ENCODE data around the gene RHOF. TPM values are rescaled to one million over a fixed set of nuclear protein-coding genes. Genes with fewer than 3 reads are reported as not detected.

The RHOF gene
- total RNA-seq, 1 experiment from 2014 or later, result 36.7 TPM

- H3K4me1 ChIP-seq, result peaks cover 11% of the 10 kb centered on the region
- intact Hi-C loops (cut with micrococcal nuclease; ENCODE audit: unreplicated experiment), result loop anchor here (10.0 kb wide), 1 partner anchor 731 kb away; no protein-coding TSS in a partner anchor
- H3K9me3 Mint-ChIP-seq (ENCODE audit: unreplicated experiment), result no peaks in the 10 kb centered on the region
- peak within 1 kb of the TSS; percentile 96 for H3K27ac Mint-ChIP-seq (ENCODE audit: unreplicated experiment)
- CTCF ChIA-PET, result interaction anchor here (0.6 to 3.1 kb wide), 3 partner anchors 8 to 367 kb away, joined by 5 to 46 read pairs (median 13); partner anchors contain the start of gene RHOF
- BruUV-seq (replicated peaks), result no TSS peak
- no peaks in the 10 kb centered on the region for H3K27me3 Mint-ChIP-seq (ENCODE audit: insufficient read depth, unreplicated experiment)
- peak within 1 kb of the TSS; percentile 81 for H3K4me3 Mint-ChIP-seq (ENCODE audit: unreplicated experiment)
- H3K4me3 ChIP-seq (ENCODE audit: low read depth, low read length), result peak within 1 kb of the TSS; percentile 80
- H3K4me1 Mint-ChIP-seq (ENCODE audit: low read depth, unreplicated experiment), result peaks cover 13% of the 10 kb centered on the region
- no peaks in the 10 kb centered on the region for H3K9me3 ChIP-seq
- H3K36me3 Mint-ChIP-seq (ENCODE audit: insufficient read depth, unreplicated experiment), result peaks cover 53% of the 10 kb centered on the region
- peak; percentile 54 to 57 for DNase-seq
- no peaks in the 10 kb centered on the region for H3K27me3 ChIP-seq (replicated peaks; ENCODE audit: control insufficient read depth, insufficient read depth, low read length)
- TF ChIP-seq CTCF (IDR thresholded peaks at IDR 0.05; ENCODE audit: insufficient read depth in 1 of 2, low read depth in 1 of 2, low read length in 1 of 2, severe bottlenecking in 1 of 2, unreplicated experiment in 1 of 2), result no peak
- POLR2A ChIA-PET, result interaction anchor here (0.6 to 1.6 kb wide), 4 partner anchors 10 to 221 kb away, joined by 6 to 17 read pairs (median 10); partner anchors contain the start of genes PSMD9 and RHOF
- no peaks in the 10 kb centered on the region for H3K36me3 ChIP-seq (ENCODE audit: control insufficient read depth, insufficient read depth, low read length)
Observed at GRCh38 chr12:121803861-121804416, 10.5 kb upstream of the RHOF start, which contains the start of gene SETD1B. SETD1B (plus strand) TSS chr12:121804009; CDS start chr12:121804738, 729 bp downstream.

DNA sequence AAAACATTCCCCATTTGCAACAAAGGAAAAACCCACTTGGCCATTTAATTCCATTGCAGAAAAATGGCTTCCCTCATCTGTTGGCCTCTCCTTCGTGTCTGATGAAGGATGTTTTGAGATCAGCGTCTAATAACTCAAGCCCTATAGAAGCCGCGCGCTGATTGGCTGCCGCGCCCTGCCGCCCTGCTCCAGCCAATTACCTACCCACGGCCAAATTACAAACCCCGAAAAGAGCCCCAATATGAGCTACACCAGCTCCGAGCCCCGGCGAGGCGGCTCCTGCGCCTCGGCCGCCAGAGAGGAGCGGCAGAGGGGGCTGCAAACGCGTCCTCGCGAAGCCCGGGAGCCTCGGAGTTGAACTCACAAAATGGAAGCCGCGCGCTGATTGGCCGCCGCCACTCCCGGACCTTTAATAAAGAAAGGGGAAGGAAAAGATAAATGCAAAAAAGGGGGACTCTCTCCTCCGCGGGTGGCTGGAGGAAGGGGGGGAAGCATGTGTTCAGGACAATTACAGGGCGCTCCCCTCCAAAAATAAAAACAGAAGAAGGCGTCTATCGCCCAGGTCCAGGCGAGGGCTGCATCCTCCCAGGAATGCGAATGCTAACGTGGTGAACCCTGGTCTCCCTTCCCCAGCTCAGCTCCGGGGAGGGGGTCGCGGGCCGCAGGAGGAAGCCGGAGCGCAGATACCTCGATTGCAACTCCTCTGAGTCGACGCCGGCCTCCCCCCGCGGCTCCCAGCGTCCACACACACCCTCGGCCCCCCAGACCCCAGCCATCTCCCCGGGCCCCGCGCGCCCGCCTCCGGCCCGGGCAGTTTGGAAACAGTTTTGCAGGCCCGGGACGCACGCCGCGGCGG, 9.6 kb upstream of the RHOF start:
- TF ChIP-seq CTCF (IDR thresholded peaks at IDR 0.05; ENCODE audit: insufficient read depth in 1 of 2, low read depth in 1 of 2, low read length in 1 of 2, severe bottlenecking in 1 of 2, unreplicated experiment in 1 of 2), result no peak
- POLR2A ChIA-PET, result interaction anchor here (0.5 to 2.0 kb wide), 10 partner anchors 9 to 423 kb away, joined by 3 to 19 read pairs (median 8); partner anchors contain the start of genes DIABLO, PSMD9, RHOF and TMEM120B
- H3K9me3 Mint-ChIP-seq (ENCODE audit: unreplicated experiment), result no peaks in the 10 kb centered on the region
- H3K27ac Mint-ChIP-seq (ENCODE audit: unreplicated experiment), result peak overlapping the region; percentile 96
- DNase-seq, result peak; percentile 92 to 95
- peaks cover 57% of the 10 kb centered on the region for H3K36me3 Mint-ChIP-seq (ENCODE audit: insufficient read depth, unreplicated experiment)
- Histone ChIP-seq H3K4me3 (ENCODE audit: low read depth, low read length) (peak overlapping the region; percentile 80), H3K9me3 (no peaks in the 10 kb centered on the region), H3K4me1 (peaks cover 19% of the 10 kb centered on the region), H3K36me3 (ENCODE audit: control insufficient read depth, insufficient read depth, low read length) (no peaks in the 10 kb centered on the region; the same call in 1 of the 2 replicates), H3K27me3 (replicated peaks; ENCODE audit: control insufficient read depth, insufficient read depth, low read length) (no peaks in the 10 kb centered on the region)
- BruUV-seq (replicated peaks), result TSS peak; percentile 19
- peaks cover 20% of the 10 kb centered on the region for H3K4me1 Mint-ChIP-seq (ENCODE audit: low read depth, unreplicated experiment)
- intact Hi-C loops (cut with micrococcal nuclease; ENCODE audit: unreplicated experiment), result loop anchor here (10.0 kb wide), 1 partner anchor 732 kb away; no protein-coding TSS in a partner anchor
- CTCF ChIA-PET, result interaction anchor here (0.7 to 3.1 kb wide), 5 partner anchors 9 to 177 kb away, joined by 3 to 46 read pairs (median 5); partner anchors contain the start of gene RHOF
- H3K4me3 Mint-ChIP-seq (ENCODE audit: unreplicated experiment), result peak overlapping the region; percentile 81
- H3K27me3 Mint-ChIP-seq (ENCODE audit: insufficient read depth, unreplicated experiment), result no peaks in the 10 kb centered on the region

DNA sequence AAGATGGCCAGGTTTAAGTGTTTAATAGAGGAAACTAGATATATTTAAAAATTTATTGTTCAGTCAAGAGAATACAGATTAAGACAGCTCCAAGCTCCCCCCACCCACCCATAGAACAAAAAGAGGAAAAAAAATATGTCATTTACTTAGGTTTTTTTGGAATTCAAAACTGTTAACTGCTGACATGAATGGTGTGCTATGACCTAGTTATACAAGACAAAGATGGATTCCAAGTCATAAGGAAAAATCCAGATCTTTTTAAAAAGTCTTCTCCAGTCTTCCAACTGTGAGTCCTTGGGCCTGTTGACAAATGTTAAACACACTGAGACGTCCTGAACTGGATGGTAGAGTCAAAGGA, 9.0 kb upstream of the RHOF start:
- DNase-seq, result no peak
- H3K4me1 Mint-ChIP-seq (ENCODE audit: low read depth, unreplicated experiment), result peaks cover 23% of the 10 kb centered on the region
- BruUV-seq (replicated peaks), result TSS peak; percentile 90
- peak overlapping the region; percentile 96 for H3K27ac Mint-ChIP-seq (ENCODE audit: unreplicated experiment)
- POLR2A ChIA-PET, result interaction anchor here (0.9 to 2.2 kb wide), 7 partner anchors 9 to 423 kb away, joined by 3 to 17 read pairs (median 10); partner anchors contain the start of genes DIABLO, PSMD9, RHOF and TMEM120B
- no peaks in the 10 kb centered on the region for H3K27me3 ChIP-seq (replicated peaks; ENCODE audit: control insufficient read depth, insufficient read depth, low read length)
- H3K9me3 ChIP-seq, result no peaks in the 10 kb centered on the region
- no peaks in the 10 kb centered on the region; the same call in 1 of the 2 replicates for H3K36me3 ChIP-seq (ENCODE audit: control insufficient read depth, insufficient read depth, low read length)
- peaks cover 25% of the 10 kb centered on the region for H3K4me1 ChIP-seq
- CTCF ChIA-PET, result interaction anchor here (0.7 to 3.1 kb wide), 5 partner anchors 9 to 177 kb away, joined by 3 to 46 read pairs (median 5); partner anchors contain the start of gene RHOF
- TF ChIP-seq CTCF (IDR thresholded peaks at IDR 0.05; ENCODE audit: insufficient read depth in 1 of 2, low read depth in 1 of 2, low read length in 1 of 2, severe bottlenecking in 1 of 2, unreplicated experiment in 1 of 2), result no peak
- H3K9me3 Mint-ChIP-seq (ENCODE audit: unreplicated experiment), result no peaks in the 10 kb centered on the region
- H3K36me3 Mint-ChIP-seq (ENCODE audit: insufficient read depth, unreplicated experiment), result peaks cover 59% of the 10 kb centered on the region
- no peaks in the 10 kb centered on the region for H3K27me3 Mint-ChIP-seq (ENCODE audit: insufficient read depth, unreplicated experiment)
- H3K4me3 ChIP-seq (ENCODE audit: low read depth, low read length), result peak overlapping the region; percentile 80
- intact Hi-C loops (cut with micrococcal nuclease; ENCODE audit: unreplicated experiment), result loop anchor here (10.0 kb wide), 1 partner anchor 732 kb away; no protein-coding TSS in a partner anchor
- peak overlapping the region; percentile 81 for H3K4me3 Mint-ChIP-seq (ENCODE audit: unreplicated experiment)

All from Caco-2 (cell line).